DMS153 (cell line): ENCODE results near the gene MTG2.

ENCODE experiments used
- DNase-seq: peaks from one replicate; lab custom pipeline; 2025; lab: John Stamatoyannopoulos, UW

Gene MTG2, protein sequence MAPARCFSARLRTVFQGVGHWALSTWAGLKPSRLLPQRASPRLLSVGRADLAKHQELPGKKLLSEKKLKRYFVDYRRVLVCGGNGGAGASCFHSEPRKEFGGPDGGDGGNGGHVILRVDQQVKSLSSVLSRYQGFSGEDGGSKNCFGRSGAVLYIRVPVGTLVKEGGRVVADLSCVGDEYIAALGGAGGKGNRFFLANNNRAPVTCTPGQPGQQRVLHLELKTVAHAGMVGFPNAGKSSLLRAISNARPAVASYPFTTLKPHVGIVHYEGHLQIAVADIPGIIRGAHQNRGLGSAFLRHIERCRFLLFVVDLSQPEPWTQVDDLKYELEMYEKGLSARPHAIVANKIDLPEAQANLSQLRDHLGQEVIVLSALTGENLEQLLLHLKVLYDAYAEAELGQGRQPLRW

GRCh38 chr20:62182469-62183425 is at the start of gene MTG2:
Gene MTG2, plus strand, starts transcription at chr20:62183028. Its CDS starts 10,393 bp downstream, at chr20:62193421.
- DNase-seq, result peak; percentile 88

- no peak for DNase-seq
Measured at GRCh38 chr20:62133051-62133845, 49.6 kb upstream of the MTG2 start.

- DNase-seq, result no peak
Measured at GRCh38 chr20:62133864-62134263, 49.0 kb upstream of the MTG2 start.

DNA sequence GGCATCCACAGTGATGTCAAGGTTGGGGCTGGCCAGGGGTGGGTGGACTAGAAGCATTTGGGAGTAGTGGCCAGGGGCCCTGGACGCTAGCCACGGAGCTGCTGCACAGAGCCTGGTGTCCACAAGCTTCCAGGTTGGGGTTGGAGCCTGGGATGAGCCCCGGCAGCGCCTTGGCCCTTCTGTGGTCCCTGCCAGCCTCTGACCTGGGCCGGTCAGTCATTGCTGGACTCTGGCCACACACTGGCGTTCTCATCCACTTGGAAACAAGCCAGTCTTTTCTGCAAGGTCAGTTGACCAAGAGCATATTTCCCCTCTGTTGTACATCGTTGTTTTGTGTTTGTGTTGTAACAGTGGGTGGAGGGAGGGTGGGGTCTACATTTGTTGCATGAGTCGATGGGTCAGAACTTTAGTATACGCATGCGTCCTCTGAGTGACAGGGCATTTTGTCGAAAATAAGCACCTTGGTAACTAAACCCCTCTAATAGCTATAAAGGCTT is 48.0 kb upstream of the MTG2 start:
- DNase-seq, result no peak

- DNase-seq, result no peak
Measured at GRCh38 chr20:62135573-62136266, 47.1 kb upstream of the MTG2 start.

DNA sequence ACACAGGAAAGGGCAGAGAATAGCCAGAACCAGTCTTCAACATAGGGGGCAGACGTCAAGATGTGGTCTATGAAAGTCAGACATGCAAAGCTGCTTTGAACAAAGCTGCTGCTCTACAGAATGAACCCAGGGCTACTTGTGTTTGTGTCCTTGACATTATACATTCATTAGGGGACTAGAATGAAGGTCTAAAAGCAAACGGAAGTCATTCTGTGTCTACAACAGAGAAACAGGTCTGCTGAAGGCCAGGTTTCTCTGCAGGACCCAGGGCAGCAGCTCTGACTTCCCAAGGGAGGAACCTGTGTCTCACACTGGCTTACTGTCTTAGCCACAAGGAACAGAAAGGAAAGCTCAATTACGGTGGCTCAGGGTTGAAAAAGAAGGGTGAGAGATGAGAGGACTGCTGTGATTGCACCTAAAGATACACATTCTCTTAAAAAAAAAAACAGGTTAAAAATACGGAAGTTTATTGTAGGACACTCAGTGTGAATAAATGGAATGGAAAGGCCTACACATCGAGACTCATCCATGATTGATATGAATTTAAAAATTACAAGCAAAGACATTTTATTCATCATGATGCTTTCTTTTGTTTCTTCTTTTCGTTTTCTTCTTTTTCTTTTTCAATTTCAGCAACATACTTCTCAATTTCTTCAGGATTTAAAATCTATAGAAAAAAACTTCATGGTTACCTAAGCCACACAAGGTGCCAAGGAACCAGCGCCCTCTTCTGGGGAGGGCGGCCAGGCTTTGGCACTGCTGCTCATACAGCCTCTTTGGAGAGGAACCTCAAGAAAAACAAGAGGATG is 46.3 kb upstream of the MTG2 start:
- no peak for DNase-seq

GRCh38 chr20:62137092-62137384 is 45.8 kb upstream of the MTG2 start:
- no peak for DNase-seq

DNA sequence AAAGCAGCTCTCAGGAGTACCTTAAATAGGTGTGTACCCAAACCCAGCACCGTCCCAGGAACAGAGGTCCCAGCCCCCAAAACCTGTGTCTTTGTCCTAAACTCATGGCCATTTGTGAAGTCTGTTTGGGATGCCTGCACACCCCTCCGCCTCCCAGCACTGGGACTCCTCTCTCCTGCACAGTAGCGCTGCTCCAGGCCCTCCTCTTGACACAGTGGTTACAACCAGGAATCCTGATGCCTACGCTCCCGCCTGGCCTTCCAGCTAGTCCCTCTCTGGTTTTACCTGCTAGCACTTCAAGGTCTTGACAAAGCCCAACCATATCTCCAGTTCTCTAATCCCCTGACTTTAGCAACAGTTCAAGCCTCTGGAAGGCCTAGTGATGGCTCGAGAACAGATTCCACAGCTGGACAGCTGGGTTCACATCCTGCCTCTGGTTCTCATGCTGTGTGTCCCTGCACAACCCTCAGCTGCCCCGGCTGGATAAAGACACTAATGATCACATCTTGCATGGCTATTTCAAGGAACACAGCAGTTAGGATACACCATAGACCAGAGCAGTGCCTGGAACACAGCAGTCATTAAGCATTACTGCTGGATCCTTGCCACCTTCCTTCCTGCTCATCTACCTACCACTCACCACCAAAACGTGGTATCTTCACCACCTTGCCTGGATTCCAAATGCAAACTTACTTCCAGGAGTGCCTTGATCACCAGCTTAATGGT is 45.2 kb upstream of the MTG2 start:
- DNase-seq, result no peak

DNA sequence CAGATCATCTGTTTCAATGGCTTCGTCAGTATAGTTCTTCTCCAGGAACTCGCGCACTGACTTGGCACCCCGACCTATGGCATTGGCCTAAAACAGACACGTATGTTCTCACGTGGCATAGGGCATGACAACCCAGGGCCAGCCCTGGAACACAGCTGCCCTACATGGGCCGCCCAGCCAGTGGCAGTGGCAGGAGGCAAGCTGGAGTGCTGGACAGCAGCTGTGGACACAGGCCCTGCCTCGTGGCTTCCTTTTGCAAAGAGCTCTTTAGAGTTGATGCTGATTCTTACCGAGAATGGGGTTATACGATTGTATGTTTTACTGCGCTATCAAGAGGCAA is 44.7 kb upstream of the MTG2 start:
- no peak for DNase-seq

DNA sequence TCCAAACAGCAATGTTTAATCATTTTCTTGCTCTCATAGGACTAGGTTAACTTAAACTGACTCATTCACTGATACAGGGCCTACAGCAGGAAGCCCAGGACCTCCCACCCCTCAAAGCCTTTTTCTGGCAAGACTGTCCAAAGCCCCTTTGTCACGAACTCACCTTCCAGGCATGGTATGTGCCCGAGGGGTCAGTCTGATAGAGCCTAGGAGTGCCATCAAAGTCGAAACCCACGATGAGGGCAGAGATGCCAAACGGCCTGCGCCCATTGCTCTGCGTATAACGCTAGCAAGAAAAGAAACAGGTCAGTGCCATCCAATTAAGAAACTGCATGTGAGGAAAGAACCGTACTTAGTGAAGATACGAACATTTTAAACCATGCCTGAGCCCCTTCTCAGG is 43.9 kb upstream of the MTG2 start:
- DNase-seq, result no peak

DNA sequence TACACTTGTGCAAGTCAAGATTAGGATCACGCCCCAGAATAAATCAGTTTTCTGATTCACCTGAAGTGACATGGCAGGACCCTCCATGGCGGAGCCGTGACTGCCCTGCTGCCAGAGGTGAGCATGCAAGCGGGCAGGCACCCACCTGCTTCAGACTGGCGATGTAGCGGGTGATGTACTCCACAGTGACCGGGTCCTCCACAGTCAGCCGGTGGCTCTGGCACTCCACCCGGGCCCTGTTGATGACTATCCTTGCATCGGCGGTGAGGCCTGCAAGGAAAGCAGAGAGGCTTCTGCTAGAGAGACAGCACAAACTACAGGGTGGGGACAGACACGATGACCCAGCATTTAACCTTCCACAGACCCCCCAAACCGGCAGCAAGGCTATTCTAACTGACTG is 43.2 kb upstream of the MTG2 start:
- DNase-seq, result no peak

- no peak for DNase-seq
Measured at GRCh38 chr20:62141043-62141396, 41.8 kb upstream of the MTG2 start.

DNA sequence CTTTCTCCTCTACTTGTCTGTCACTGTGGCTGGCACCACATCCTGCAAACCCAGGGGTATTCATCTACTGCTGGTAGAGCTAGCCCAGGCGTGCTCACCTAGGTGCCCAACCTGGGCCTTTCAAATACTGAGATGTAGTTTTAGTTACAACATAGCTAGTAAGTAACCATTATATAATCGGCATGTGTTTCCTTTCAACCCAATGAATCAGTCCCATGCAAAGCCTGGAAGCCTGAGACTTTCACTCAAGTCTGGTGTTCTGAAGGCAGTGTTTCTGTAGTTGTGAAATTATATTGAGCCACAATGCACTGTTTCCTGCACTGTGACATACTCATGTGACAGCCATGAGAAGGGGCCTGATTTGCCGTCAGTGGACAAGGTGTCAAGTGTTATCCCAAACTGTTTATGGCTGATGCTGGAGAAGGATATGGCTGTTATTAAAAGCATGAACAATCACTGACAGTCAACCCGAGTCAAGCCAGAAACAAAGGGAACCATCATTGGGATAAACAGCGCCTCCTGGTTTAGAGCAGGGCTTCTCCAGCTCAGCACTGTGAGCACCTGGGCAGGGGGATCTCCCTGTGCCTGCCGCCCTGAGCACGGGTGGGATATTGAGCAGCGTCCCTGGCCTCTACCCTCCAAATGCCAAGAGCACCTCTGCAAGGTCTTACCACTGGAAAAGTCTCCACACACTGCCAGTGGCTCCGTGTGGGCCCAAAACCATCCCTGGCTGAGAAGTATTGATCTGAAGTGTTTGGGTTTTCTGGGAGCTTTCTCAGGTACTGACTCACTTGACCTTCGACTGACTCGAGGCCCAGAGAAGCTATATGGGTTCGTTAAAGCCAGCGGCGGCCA is 41.2 kb upstream of the MTG2 start:
- no peak for DNase-seq

GRCh38 chr20:62142252-62143080 is 40.4 kb upstream of the MTG2 start:
- DNase-seq, result no peak

DNA sequence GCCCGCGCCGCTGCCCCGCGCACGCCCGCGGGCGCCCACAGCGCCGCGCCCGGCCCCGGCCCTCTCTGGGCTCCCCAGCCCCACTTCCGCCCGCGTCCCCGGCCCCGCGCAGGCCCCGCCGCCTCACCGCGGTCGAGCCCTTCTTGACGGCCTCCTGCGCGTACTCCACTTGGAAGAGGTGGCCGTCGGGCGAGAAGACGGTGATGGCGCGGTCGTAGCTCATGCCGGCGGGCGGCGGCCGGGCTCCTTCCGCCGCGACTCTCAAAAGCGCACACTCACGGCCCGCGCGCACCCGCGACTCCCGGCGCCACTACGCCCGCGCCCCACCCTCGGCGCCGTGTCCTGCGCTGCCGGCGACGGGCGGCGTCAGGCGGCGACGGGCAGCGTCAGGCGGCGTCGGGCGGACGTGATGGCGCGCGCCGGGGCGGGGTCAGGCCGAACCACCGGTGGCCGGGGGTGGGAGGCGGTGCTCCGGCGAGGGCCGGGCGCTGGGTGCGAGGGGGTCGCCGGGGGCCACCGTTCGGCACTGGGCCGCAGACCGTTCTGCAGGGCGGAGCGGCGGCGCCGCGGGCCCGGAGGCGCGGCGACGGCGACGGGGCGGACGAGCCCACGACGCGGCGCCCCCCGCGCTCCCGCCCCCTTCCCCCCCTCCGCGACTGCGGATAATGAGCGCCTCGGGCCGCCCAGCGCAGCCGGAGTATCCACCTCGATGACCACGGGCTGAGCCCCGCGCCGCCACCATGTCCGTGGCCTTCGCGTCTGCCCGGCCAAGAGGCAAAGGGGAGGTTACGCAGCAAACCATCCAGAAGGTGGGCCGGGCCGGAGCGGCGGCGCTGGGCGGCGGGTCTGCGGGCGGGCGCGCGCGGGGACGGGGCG is 39.5 kb upstream of the MTG2 start, which contains the start of the genes PSMA7 and SS18L1:
Gene PSMA7, minus strand, starts transcription at position 314 of the 876 bp plus-strand sequence. Its CDS starts 91 bp downstream, at position 223.
Gene SS18L1, plus strand, starts transcription at position 689 of the 876 bp plus-strand sequence. Its CDS starts 52 bp downstream, at position 741.
- DNase-seq, result peak; percentile 76

- peak; percentile 11 for DNase-seq
Measured at GRCh38 chr20:62143957-62144825, 38.6 kb upstream of the MTG2 start.
